HS-5 (cell line): Measurements from ENCODE around the gene YTHDC1.
A peak's percentile ranks its signal among the peaks of the same experiment; 100 is the strongest.
"Not testable (repeated sequence)": the region's sequence is repeated elsewhere in the genome, so short reads cannot be mapped to it uniquely, and the experiment has no call there.

Experiments
- DNase-seq: peaks from one replicate; pipeline ENCODE4 v3.0.0-alpha.2; 2012; ENCODE audit warnings: low read depth

The YTHDC1 gene

GRCh38 chr4:68288393-68288740, 61.5 kb downstream of the YTHDC1 start:
- no peak for DNase-seq

DNA sequence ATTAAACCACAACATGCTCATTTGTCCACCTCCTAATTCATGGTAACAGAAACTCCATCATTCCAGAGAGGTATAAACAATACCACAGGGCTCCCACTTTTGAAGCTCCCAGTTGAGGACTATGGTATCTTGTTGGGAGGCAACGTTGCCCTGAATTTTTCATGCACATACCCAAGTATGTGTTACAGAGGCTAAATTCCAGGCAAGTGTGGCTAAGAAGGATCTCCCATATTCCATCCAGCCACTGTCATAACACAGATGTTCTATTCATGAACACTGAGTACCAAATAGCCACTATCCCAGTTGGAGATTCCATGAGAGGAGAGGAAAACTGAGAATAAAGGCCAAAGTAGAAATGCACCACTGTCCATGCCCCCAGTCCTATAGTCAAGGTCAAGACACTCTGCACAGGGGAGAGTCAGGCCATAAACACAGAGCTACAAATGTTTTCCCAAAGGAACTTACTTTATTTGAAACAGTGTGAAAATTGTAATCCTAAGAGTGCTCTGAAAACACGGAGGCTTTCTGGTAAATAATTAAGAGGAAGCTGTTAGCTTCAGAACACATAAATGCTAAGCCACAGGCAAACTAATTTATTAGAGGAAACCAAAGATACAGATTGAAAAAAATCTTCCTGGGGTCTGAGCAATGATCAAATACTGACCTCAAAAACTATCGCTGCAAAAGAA, 62.0 kb downstream of the YTHDC1 start:
- no peak for DNase-seq

- no peak for DNase-seq
Measured at GRCh38 chr4:68283714-68284113, 66.2 kb downstream of the YTHDC1 start.

- DNase-seq: no peak
Measured at GRCh38 chr4:68283095-68283494, 66.8 kb downstream of the YTHDC1 start.

- not testable (repeated sequence) for DNase-seq
Measured at GRCh38 chr4:68281796-68282740, 67.8 kb downstream of the YTHDC1 start.

- DNase-seq: no peak
Measured at GRCh38 chr4:68278029-68278428, 71.9 kb downstream of the YTHDC1 start.

GRCh38 chr4:68277627-68278026, 72.3 kb downstream of the YTHDC1 start:
- DNase-seq: no peak

DNA sequence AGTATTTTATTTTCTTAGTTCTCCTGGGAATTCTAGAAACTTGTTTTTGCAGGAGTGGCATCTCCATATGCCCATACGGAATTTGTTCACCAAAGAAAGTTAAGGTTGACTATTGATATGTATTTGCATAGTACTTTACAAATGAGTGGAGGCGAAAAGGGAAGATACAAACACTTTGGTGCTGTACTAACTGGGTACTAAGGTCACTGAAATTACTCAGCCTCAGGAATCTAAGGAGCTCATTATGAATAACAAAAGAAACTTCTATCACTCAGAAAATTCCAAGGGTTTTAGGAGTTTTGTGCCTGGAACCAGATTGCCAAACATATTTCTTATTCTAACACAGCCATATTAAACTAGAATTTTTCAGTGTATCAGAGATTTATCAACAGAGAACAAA, 77.0 kb downstream of the YTHDC1 start:
- peak; percentile 26 for DNase-seq

DNA sequence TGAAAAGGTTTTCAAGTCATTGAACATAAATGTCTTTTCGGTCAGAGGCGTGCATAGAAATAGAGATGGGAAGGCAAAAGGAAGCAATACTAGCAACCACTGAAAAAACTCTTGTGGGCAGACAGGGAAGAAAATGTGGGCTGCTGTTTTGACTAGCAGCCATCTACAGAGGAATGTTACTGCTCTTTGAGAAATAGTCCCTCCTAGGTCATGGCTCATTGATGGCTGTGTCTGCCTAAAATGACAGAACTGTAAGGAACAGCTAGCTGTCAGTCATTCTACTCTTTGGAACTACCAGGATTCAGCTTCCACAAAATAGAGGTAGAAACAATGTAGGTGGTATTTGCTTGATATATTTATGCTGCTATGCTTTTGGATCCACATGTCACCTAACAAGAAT, 77.5 kb downstream of the YTHDC1 start:
- DNase-seq: no peak

DNA sequence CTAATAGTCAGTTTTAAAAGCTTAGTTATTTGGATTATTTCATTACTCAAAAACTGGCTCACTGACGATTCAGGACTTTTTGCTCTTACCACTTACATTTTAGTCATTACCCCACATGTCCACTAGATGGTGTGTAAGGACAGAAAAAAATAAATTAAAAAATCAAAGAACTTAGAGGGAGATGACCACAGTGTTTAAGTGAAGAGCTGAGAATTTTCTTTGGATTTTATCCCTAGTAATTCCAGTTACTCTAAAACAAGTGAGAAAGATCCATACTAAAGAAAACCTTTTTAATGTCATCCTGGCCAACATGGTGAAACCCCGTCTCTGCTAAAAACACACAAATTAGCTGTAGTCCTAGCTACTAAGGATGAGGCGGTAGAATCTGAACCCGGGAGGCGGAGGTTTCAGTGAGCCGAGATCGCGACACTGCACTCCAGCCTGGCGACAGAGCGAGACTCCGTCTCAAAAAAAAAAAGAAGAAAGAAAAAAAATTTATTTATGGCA, 78.0 kb downstream of the YTHDC1 start:
- peak; percentile 40 for DNase-seq

GRCh38 chr4:68267433-68267944, 82.4 kb downstream of the YTHDC1 start:
- no peak for DNase-seq

GRCh38 chr4:68264875-68265565, 84.9 kb downstream of the YTHDC1 start:
- no peak for DNase-seq
